NCI-H524 treated with DMSO at 0.1 percent for 48 hours (cell line): ENCODE data around the gene KRT85.

Experiments used
- DNase-seq: peaks from one replicate; lab custom pipeline; 2025; lab: John Stamatoyannopoulos, UW

KRT85 gene

GRCh38 chr12:52367876-52368275 lies 595 bp upstream of the KRT85 start:
- no peak for DNase-seq

DNA sequence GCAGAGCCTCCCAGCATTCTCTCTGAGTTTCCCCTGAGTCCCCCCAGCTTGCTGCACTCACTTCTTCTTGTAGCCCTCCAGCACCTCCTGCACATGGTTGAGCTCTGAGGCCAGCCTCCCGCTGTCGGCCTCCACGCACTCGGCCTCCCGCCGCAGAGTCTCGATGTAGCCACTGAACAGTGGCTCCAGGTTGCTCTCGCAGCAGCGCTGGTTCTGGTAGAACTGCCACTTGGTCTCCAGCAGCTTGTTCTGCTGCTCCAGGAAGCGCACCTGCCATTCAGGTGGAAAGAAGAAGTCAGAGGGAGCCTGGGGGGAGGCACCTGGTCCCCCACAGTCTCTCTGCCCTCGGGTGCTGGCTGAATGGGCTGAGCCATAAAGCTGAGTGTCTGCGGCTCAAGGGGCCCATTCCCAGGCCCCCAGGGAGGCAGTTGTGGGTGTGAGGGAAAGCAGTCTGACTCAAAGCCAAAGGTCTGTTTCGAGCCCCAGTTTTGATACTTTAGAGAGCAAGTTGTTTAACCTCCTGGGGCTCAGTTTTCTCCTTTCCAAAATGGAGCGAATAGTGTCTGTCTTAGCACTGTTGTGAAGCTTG lies 2.3 kb downstream of the KRT85 start:
- DNase-seq = no peak

- DNase-seq = no peak
Measured at GRCh38 chr12:52364061-52364460, 3.2 kb downstream of the KRT85 start.

GRCh38 chr12:52363111-52363679 lies 4.1 kb downstream of the KRT85 start:
- no peak for DNase-seq

GRCh38 chr12:52362118-52362726 lies 5.1 kb downstream of the KRT85 start:
- no peak for DNase-seq

GRCh38 chr12:52361553-52361952 lies 5.7 kb downstream of the KRT85 start:
- DNase-seq = no peak

DNA sequence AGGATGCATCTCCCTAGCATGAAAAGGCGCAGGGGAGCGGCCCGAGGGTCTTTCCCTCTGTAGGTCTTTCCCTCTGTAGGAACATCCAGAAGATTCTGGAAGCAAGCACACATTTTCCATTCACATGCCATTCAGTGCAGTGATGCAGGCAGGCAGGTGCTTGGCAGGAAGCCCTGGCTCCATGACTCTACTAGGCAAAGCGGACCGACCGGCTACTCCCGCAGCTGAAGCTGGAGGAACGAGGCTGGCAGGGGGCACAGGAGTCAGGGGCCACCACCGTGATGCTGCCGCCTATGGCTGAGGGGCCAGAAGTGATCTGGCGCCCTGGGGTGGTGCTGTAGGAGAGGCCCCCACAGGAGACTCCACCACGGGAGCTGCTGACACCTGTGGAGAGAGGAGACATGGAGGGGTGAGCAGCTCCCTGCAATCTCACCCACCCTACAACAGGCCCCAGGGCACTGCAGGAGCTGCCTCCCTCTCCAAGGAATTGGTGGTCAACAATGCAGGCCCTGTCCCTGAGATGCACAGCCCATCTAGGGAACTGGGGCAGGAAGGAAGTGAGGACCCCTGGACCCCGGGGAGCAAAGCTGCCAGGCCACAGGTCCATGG lies 6.5 kb downstream of the KRT85 start:
- no peak for DNase-seq

- DNase-seq = no peak
Measured at GRCh38 chr12:52360106-52360662, 7.1 kb downstream of the KRT85 start.

DNA sequence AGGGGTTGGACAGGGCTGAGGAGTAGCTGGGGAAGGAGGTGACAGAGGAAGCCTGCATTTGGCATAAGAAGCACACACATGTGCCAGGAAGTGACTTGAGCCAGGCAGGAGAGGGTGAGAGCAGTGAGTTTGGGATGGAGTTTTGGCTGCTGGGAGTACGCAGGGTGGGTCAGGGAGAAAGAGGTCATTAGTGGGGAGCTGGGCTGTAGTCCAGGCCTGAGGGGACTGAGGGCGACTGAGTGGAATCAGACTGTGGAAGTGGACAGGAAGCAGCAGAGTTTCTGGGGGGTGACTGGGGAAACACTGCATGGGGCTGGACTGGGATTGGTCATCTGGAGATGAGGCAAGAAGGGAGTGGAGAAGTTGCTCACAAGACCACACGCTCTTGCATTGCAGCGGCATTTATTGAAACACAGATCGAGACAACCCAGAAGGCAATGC lies 7.6 kb downstream of the KRT85 start:
- DNase-seq = no peak

DNA sequence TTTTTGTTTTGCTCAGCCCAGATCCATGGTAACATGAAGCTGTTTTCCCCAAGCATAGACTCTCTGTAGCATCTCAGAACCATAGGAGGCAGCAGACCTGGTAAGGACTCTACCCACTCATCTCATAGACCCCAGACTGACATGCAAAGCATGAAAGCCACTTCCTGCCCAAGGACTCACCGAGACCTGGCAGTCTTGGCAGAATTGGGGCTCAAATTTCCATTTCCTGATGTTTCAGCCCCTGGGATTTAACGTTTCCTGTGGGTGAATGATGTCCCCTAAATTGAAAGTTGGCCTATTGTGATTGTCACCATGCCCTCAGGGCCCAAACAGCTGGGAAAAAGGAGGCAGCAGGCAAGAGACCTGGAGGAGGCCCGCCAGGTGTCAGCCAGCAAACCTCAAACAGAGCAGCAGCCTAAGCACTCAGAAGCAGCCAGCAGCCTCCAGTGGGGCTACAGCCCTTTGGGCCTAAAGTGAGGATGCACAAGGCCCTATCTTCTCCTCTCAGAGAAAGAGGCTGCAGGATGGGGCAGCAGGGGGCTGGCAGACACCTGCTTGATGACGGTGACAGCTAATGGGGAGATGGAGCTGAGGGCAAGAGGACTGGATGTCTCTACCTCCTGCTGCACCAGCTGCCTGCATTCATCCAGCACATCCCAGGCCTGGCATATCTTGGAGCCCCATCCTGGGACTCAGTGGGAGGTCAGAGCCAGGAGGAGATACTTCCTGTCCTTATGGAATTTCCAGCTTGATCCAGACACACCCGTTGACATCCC lies 8.5 kb downstream of the KRT85 start:
- DNase-seq = no peak

DNA sequence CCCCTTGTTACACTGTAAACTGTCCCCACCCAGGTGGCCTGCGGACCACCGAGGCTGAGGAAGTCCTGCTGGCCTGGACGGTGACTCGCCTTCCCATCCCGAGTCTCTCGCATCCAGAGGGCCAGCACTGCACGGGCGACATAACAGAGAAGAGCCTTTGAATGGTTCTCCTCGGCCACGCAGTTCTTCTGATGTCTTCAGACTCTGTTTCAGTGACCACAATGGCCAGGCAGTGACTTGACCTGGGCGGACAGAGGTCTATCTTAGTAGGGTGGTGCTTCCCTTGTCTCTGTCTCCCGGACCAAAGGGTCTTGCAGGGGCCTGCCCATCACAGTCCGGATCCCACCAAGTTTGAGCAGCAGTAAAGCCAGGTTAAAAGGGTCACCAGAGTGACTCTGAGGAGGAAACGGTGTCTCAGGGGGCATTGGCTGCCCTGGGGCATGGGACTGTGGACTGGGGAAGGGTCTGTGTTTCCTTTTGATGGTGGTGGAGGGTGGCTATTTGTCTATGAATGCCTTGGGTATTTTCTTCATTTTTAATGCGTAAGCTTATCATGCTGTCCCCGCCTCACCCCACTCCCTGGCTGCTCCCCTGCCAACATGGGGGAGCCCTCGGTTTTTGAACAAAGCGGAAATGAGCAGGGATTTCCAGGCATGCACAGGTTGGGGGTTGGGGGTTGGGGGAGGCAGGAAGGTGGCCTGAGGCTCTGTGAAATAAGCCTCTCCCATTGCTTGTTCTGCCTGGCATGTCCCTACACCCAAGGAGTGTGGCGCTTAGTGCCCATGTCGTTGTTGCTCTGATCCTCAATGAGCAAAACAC lies 10.3 kb downstream of the KRT85 start:
- no peak for DNase-seq

GRCh38 chr12:52356031-52356761 lies 11.1 kb downstream of the KRT85 start:
- DNase-seq = no peak

DNA sequence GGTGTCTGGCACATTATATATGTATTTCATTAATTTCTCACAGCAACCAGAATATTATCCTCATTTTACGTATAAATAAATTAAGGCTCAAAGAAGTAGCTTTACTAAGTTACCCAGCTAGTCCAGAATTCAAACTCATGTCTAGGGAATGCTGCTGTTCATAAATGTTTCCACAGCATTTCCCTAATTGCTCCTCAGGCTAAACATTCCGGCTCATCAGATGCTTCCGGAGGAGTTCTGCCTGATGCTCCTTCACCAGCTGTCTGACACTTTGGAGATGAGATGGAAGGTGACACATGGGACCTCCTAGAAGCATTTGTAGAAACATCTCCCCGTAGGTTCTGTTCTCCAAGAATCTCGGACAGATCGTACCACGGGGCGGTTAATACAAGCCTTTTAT lies 12.1 kb downstream of the KRT85 start:
- DNase-seq = no peak

DNA sequence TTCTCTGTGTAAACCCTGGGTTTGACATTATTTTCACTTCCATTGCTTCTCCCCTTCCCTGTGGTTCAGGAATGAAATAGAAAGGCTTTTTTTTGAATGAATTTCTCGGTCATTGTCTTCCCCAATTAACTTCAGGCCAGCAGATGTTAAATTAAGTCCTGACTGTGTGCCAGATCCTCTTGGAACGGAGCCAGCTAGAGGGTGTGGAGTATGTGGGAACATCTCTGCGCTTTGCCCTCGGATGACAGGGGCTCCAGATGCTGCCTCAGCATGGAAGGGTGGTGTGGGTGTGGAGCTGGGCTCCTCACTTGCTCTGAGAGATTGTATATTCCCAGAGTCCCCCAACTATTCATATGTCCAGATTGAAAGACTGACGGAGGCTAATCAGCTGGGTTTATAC lies 13.1 kb downstream of the KRT85 start:
- DNase-seq = no peak

DNA sequence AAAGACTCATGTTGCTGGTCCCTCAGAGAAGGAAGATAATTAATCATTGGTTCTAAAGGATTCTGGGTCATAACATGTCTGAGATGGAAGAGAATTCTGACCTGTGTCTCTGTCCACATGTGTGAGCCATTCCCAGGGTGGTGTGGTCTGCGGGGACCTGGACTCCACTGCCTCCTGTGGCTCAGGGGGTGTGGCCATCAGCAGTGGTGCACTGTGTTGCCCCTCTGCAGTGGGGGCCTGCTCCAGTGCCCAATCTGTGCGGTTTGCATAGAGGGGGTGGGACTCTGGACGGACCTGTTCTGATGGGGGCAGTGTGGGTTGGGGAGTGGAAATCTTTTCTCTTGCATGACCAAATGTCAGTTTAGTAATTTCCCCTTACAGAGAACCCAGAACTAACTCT lies 13.5 kb downstream of the KRT85 start:
- DNase-seq = no peak

- DNase-seq = no peak
Measured at GRCh38 chr12:52352951-52353350, 14.3 kb downstream of the KRT85 start.

- DNase-seq = no peak
Measured at GRCh38 chr12:52351196-52352059, 15.9 kb downstream of the KRT85 start.

- DNase-seq = no peak
Measured at GRCh38 chr12:52350786-52351185, 16.5 kb downstream of the KRT85 start.

DNA sequence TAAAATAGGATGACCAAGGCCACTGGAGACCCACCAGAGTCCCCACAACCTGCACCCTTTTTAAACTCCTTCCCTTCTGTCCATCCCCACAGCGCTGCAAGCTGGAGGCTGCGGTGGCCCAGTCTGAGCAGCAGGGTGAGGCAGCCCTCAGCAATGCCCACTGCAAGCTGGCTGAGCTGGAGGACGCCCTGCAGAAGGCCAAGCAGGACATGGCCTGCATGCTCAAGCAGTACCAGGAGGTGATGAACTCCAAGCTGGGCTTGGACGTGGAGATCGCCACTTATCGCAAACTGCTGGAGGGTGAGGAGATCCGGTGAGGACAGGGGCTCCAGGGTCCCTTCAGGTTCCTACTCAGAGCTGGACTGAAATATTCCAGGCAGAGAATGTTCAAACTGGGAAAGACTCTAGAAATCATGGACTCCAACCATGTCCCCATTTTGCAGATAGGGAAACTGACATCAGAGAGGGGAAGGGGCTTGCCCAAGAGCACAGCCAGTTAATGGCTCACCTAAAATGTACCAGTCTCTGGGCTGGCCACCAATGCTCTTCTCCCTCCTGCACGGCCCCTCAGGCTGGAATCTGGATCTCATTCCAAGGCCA lies 17.2 kb downstream of the KRT85 start:
- DNase-seq = no peak
